GM20431 (cell line): ENCODE results near the gene TMC1.
"Not testable (repeated sequence)": the region's sequence is repeated elsewhere in the genome, so short reads cannot be mapped to it uniquely, and the experiment has no call there.

Experiments used
- in situ Hi-C: fragments of 300-500 bp; cut with MseI, MboI; formaldehyde crosslinking; loops from one replicate; pipeline ENCODE4 v1.15.0; 2020; ENCODE audit warnings: low sequenced_read_pairs; ENCODE audit not compliant: unreplicated experiment

TMC1 gene

DNA sequence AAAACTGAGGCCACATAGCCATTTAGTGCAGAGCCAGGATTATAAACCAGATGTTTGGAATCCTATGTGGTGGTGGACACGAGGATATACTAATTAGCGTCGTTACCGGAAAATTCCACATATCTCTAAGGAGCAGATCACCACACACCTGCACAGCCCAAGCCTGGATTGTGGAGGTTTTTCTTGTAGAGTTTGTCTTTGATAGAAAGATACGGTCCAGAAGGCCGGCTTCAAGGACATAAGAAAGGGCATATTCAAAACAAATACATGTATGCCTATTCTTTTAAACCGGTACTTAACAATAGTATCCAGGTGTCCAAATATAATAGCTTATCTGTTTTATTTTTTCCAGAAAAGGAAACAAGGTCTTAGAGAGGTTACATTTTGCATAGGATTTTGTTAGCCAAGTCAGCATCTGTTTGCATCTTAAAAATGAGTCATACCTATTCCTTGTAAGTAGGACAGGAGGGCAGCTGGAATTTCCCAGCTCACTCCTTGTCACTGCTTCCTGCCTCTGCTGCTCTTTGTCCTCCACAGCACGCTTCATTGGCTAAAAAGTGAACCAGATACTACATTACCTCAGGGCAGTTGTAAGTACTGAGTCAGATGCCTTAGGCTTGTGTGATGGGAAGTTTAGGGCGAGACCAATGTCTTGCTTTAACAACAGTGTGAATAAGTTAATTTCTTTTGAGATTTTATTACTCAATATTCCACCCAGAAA lies 3.6 kb downstream of the TMC1 start:
- in situ Hi-C loops: no loop called here

DNA sequence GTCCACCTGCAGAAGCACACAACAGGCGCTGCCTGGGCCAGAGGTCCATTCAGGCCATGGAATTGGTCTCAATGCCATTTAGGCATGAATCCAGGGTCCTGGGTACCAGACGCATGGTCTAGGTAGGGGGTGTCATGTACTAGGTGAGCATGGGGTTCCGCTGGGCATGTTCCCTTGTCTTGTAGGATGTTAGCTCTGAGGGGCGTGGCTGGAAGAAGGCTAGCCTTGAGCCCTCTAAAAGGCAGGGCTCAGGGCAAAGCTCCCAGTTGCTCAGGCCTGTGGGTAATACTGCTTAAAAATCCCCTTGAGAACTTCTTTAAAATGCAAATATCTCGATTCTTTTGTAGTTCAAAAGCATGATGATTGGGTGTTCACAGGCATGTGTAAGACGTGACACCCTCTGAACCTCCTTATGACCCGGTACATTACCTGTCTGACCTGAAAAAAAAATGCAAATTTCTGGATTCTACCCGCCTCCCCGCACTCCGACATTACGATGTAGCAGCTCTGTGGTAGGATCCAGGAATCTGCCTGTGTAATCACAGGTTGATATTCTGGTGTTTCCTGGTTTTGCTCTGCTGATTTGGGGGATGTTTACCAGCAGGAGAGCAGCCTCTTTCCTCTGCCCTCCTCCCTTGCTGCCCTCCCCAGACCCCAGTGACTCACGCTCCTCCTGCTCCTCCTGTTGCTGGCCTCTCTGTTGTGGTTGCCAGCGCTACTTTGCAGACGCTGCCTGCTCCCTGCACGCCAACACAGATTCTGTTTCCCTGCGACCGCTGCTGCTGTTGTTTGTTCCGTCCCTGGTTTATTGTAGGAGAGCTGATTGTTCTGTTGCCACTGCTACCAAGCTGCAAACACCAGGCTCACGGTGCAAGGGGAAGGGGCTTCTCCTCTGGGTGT lies 5.7 kb downstream of the TMC1 start:
- in situ Hi-C loops: no loop called here

DNA sequence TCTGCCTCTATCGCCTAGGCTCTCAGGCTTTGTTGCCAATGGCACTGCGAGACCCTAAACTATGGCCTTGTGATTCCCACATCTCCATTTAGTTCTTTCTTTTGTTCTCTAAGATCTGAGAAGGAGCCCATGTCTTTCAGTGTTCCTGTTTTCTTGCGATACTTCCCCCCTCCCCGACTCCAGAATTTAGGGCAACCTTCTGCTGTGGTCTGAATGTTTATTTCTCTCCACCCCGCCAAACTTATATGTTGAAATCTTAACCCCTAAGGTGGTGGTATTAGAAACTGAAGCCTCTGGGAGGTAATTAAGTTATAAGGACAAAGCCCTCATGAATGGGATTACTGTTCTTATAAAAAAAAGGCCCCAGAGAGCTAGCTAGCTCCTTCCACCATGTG lies 6.4 kb downstream of the TMC1 start:
- in situ Hi-C loops: no loop called here

DNA sequence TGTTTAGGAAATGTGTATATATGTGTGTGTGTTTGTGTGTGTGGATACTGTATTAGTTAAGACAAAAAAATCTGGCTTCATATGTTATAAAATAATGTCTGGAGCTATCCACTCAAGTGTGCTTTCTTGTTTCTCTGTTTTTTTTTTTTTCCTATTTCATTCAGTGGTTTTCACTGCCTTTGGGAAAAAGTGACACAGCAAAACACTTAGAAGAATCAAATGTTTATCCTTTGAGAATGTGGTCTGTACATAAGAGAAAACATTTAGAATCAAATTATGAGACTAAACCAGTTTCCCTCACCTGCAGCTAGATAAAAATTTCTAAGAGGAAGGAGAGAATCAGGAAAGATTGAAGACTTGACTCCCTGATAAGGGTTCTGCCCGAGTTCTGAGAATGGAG lies 8.1 kb downstream of the TMC1 start:
- in situ Hi-C loops: no loop called here

DNA sequence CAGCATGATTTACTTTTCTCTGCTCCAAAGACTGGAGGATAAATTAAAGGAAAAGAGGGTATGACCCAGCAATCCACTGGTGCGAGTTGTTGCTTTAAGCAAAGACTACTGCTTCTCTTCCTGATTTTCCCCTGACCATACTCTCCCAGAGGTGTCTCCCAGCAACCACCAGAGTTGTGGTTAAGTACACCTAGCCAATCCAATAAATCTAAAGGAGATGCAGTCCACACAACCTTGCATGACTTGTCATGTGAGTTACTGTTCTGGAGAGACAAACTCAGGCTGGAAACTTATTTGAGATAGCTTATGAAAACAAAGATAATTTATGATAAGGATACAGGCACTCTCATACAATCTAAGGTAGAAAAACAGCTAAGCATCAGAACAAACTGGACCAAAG lies 11.9 kb downstream of the TMC1 start:
- in situ Hi-C loops: no loop called here

DNA sequence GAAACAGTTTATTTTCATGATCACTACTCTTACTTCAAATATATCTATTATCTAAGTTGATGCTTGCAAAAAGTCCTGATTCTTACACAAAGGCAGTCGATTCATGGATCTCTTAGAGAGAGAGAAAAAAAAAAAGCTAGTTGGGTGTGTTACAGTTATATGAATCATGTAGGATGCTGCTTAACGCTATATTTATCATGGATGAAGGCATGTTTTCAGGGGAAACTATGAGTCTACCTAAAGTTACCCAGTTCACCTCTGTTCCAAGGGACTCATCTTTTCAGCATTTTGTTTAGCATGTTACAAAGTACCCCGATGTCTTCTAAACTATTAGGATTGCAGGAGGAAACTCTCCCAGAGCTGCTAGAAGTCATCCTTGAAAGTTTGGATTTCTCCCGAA lies 13.5 kb downstream of the TMC1 start:
- in situ Hi-C loops: no loop called here

DNA sequence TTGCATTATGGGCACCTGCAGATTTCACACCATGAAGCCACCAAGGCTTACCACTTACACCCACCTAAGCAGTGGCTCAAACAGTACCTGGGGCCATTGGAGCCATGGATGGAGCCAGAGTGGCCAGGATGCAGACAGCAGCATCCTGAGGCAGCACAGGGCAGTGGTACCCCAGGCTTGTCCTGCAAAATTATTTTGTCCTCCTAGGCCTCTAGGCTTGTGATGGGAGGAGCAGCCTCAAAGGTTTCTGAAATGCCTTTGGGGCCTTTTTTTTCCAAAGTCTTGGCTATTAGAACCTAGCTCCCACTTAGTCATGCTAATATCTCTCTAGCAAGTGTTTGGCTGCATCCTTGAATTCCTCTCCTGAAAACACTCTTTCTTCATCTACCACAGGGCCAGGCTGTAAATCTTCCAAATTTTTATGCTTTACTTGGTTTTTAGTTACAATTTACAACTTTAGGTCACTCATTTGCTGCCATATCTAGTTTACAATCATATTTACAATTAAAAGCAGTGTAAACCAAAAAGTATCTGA lies 15.7 kb downstream of the TMC1 start:
- in situ Hi-C loops: no loop called here

DNA sequence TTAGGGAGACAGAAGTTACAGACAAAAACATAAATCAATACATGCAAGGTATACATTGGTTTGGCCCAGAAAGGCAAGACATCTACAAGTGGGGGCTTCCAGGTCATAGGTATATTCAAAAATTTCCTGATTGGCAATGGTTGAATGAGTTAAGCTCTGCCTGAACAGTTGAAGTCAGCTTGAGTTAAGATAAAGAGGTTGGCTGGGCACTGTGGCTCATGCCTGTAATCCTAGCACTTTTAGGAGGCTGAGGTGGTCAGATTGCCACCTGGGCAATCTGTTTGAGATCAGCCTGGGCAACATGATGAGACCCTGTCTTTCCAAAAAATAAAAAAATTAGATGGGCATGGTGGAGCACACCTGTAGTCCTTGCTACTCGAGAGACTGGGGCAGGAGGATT lies 16.3 kb downstream of the TMC1 start:
- in situ Hi-C loops: no loop called here

DNA sequence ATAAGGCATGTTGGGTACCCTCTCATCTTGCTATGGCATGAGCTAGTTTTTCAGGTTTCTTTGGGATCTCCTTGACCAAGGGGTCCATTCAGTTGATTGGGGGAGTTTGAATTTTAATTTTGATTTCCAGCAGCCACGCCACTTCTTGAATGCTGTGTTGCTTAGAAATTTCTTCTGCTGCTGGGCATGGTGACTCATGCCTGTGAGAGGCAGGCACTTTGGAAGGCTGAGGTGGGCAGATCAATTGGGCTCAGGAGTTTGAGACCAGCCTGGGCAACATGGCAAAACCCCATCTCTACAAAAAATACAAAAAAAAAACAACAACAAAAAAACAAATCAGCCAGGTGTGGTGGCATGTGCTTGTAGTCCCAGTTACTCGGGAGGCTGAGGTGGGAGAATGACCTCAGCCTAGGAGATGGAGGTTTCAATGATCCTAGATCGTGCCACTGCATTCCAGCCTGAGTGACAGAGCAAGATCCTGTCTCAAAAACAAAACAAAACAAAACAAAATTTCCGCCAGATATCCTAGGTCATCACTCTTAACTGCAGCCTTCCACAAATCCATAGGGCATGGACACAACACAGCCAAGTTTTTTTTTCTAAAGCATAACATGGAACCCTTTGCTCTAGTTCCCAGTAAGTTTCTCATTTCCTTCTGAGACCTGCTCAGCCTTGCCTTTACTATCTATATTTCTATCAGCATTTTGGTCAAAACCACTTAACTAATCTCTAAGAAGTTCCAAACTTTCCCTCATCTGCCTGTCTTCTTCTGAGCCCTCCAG lies 17.7 kb downstream of the TMC1 start:
- in situ Hi-C loops: no loop called here

DNA sequence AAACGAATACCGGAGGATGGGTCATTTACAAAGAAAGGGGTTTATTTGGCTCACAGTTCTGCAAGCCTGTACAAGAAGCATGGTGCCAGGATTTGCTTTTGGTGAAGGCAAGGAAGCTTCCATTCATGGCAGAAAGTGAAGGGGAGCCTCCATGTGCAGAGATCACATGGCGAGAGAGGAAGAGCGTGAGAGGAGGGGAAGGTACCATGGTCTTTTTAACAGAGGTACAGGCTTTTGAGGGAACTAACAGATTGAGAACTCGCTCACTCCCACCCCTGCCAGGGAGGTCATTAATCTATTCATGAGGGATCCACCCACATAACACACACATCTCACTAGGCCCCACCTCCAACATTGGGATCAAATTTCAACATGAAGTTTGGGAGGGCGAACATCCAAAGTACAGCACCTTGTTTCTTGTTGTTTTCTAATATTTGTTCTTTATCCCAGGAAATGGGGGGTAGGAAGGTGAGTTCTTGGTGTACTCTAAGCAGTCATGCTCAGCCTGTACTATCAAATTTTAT lies 18.5 kb downstream of the TMC1 start:
- in situ Hi-C loops: no loop called here

DNA sequence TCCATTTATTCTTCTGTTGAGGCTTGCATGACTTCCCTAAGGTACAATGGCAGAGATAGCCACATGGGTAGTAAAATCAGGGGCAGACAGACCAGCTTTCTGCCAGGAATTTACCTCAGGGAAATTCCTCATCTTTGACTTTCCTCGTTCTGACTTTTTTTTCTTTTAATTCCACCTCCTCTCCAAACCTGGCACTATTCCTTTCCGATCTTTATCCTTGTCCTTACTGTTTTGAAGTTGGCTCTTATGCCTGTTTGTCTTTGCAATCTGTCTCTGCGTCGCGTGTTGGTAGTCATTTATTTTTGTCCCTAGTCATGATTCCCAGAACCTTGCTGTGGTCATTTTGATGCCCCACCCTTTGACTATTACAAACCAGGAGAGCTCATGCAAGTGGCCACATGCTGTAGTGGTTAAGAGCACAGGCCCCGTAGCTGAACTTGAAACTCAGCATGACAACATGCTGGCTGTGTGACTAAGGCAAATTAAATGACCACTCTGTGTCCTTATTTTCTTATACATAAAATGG lies 19.0 kb downstream of the TMC1 start:
- in situ Hi-C loops: no loop called here

DNA sequence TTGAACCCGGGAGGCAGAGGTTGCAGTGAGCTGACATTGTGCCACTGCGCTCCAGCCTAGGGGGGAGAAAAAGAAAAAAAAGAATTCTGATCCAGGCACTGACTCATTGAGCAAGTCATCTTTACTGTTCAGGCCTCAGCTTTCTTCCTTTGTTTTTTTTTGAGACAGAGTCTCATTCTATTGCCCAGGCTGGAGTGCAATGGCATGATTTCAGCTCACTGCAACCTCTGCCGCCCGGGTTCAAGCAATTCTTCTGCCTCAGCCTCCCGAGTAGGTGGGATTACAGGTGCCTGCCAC lies 21.1 kb downstream of the TMC1 start:
- in situ Hi-C loops: not testable (repeated sequence)

DNA sequence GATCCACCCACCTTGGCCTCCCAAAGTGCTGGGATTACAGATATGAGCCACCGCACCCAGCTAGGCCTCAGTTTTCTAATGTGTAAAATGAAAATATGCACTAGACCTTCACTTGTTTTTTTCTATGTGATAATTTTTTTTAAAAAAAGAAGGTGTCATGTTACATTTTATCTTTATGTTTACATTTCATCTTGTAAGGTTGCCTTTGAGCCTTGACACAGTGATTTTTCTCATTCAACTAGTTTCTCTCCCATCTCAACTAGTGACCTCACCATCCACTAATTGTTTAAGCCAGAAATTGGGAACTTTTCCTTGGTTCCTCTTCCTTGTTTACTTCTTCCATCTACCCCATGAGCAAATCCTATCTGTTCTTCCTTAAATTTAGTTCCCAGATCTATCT lies 21.5 kb downstream of the TMC1 start:
- in situ Hi-C loops: no loop called here

DNA sequence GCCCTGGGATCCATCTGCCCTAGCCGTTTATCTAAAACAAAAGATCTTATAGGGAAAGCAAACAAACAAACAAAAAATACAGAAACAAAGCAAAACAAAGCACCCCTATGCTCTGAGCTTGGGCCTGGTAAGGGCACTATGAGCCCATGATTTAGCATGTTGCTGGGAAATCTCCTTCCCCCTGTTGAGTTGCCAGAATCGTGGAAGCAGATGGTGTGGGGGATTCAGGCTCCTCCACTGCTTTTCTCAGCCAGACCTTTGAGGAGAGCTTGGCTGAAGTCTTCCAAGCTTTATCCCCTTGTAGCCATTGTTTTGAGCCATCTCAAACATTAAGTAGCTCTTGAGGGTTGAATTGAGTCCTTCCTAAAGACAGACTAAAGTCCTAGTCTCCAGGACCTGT lies 29.9 kb downstream of the TMC1 start:
- in situ Hi-C loops: no loop called here

DNA sequence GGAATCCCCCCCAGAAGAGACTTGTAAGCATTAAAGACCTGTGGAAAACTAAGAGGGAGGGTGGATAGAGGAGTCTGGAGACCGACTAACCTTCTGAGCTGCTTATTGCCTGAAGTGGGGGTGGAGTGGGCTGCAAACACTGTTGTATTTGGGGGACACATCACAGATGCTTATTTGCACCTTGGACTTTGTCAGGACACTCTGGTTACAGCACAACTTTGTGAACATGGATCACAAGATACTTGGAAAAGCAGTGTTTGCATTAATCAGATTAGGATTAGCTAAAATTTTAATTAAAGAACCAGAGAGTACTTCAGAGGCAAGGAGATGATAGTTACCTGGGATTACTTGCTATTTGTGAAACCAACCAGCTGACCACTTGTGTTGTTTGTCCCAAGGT lies 30.9 kb downstream of the TMC1 start:
- in situ Hi-C loops: no loop called here

DNA sequence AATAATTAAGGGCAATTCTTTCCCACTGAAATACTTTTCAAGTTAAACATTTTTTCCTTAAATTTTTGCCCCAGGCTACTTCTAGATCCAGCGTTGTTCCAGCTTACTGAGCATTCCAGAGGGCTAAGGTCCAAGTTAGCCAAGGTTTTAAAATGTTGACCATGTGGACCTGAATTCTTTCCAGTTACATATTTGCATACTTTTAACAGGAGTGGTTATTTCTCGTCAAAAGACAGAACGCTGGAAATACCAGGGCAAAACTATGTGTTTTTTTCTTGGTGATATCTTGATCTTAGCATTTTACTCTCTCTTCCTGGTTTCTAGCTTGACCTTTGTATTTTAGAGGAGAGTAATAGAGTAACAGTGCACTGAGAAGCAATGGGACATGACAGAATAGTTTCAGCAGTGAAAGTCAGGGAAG lies 32.8 kb downstream of the TMC1 start:
- in situ Hi-C loops: no loop called here

DNA sequence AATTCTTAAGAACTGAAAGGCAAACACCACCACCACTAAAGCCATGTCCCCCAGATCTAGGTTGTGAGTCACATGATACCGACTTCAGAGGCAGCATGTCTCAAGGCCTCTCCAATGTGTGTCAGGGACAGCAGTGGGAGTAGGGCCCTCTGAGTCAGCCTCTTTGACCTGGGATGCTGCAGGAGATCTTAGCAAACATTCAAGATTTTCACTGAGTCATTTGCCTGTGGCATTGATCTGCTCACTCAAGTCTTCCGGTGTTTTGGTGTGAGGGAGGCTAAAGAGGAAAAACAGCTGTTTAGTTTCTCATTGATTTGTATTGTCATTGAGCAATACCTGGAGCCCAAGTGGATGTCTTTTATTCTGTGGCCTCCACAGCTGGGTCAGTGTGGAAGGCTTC lies 36.1 kb downstream of the TMC1 start:
- in situ Hi-C loops: no loop called here

DNA sequence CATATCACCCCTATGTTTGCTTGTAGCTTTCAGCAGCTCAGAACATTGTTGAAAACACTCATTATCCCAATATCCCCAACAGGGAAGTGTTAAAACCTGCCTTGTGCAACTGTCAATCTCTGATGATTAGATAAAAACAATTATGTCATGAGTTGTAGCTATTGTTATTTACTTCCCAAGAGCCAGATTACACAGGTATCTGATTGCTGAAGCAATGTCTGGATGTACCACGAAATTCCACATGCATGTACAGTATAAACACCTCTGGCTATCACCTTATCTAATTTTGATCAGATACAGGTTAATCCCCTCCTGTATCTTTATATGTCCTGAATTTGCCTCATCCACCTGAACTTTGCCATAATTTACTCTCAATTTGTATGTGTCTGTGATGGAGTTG lies 38.7 kb downstream of the TMC1 start:
- in situ Hi-C loops: no loop called here

DNA sequence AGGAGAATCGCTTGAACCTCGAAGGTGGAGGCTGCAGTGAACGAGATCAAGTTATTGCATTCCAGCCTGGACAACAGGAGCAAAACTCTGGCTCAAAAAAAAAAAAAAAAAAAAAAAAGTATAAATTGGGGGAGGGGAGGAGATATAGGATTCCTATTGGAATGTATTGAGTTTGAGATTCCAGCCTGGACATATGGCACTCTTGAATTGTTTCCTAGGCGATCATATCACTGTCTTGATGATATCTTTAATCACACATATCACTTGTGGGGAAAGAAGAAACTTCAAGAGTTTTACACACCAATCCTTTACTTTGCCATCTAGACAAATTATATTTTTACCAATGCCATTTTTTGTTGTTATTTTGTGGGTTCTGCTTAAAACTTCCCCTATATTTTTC lies 42.4 kb downstream of the TMC1 start:
- in situ Hi-C loops: no loop called here
